ENCODE data around the gene DTL.

DTL gene

GRCh38 chr1:212132025-212132424 lies 96.5 kb downstream of the DTL start:
- Histone ChIP-seq H3K4me3 (ENCODE audit: control insufficient read depth in 1 of 7, extremely low read depth in 1 of 7, insufficient read depth in 4 of 7, low read depth in 2 of 7, low read length in 6 of 7) (no peak overlapping the region), H3K36me3 (ENCODE audit: control insufficient read depth in 4 of 4, insufficient read depth in 4 of 4, low read length in 3 of 4) (peaks cover 0 to 5% (median 2%) of the 10 kb centered on the region in 4 experiments), H3K4me1 (ENCODE audit: control extremely low read depth in 1 of 4, control insufficient read depth in 4 of 4, insufficient read depth in 4 of 4, low read length in 3 of 4) (no peaks in the 10 kb centered on the region), H3K27me3 (replicated peaks in 2 of 5; ENCODE audit: control insufficient read depth in 4 of 5, insufficient read depth in 5 of 5, low read length in 4 of 5) (no peaks in the 10 kb centered on the region), H3K9me3 (ENCODE audit: control extremely low read depth in 1 of 5, control insufficient read depth in 4 of 5, insufficient read depth in 2 of 5, low read depth in 1 of 5, low read length in 4 of 5) (peaks cover 0 to 7% (median 2%) of the 10 kb centered on the region in 5 experiments), H3K27ac (ENCODE audit: insufficient read depth in 1 of 2, low read depth in 1 of 2, low read length in 2 of 2, poor library complexity in 1 of 2, severe bottlenecking in 2 of 2) (no peak overlapping the region)
- WGBS (ENCODE audit: insufficient coverage) = no CpG with 5 or more reads among the region's 1 CpG
- CTCF ChIA-PET = interaction anchor here (0.6 to 1.9 kb wide), 5 partner anchors 9 to 182 kb away, joined by 3 to 5 read pairs (median 3); no protein-coding TSS in a partner anchor
- peak in 1 of 3 donors; percentile 10 for DNase-seq
- POLR2A ChIA-PET = no interaction called here

- H3K9me3 ChIP-seq (ENCODE audit: control extremely low read depth in 1 of 5, control insufficient read depth in 4 of 5, insufficient read depth in 2 of 5, low read depth in 1 of 5, low read length in 4 of 5) = peaks cover 0 to 7% (median 2%) of the 10 kb centered on the region in 5 experiments
- 100% methylated on average over 2 of the region's 2 CpGs for WGBS (ENCODE audit: insufficient coverage)
- H3K4me3 ChIP-seq (ENCODE audit: control insufficient read depth in 1 of 7, extremely low read depth in 1 of 7, insufficient read depth in 4 of 7, low read depth in 2 of 7, low read length in 6 of 7) = no peak overlapping the region
- DNase-seq = no peak
- ChIA-PET CTCF (interaction anchor here (0.7 kb wide), 1 partner anchor 15 kb away, joined by 5 read pairs; no protein-coding TSS in a partner anchor), POLR2A (no interaction called here)
- H3K4me1 ChIP-seq (ENCODE audit: control extremely low read depth in 1 of 4, control insufficient read depth in 4 of 4, insufficient read depth in 4 of 4, low read length in 3 of 4) = no peaks in the 10 kb centered on the region
- H3K27me3 ChIP-seq (replicated peaks in 2 of 5; ENCODE audit: control insufficient read depth in 4 of 5, insufficient read depth in 5 of 5, low read length in 4 of 5) = no peaks in the 10 kb centered on the region
- peaks cover 0 to 5% (median 2%) of the 10 kb centered on the region in 4 experiments for H3K36me3 ChIP-seq (ENCODE audit: control insufficient read depth in 4 of 4, insufficient read depth in 4 of 4, low read length in 3 of 4)
- H3K27ac ChIP-seq (ENCODE audit: insufficient read depth in 1 of 2, low read depth in 1 of 2, low read length in 2 of 2, poor library complexity in 1 of 2, severe bottlenecking in 2 of 2) = no peak overlapping the region
Observed at GRCh38 chr1:212133319-212133718, 97.8 kb downstream of the DTL start.

GRCh38 chr1:212135166-212135565 lies 99.6 kb downstream of the DTL start:
- DNase-seq = no peak
- Histone ChIP-seq H3K9me3 (ENCODE audit: control extremely low read depth in 1 of 5, control insufficient read depth in 4 of 5, insufficient read depth in 2 of 5, low read depth in 1 of 5, low read length in 4 of 5) (peaks cover 0 to 7% (median 2%) of the 10 kb centered on the region in 5 experiments), H3K36me3 (ENCODE audit: control insufficient read depth in 4 of 4, insufficient read depth in 4 of 4, low read length in 3 of 4) (peaks cover 0 to 2% (median under 1%) of the 10 kb centered on the region in 4 experiments), H3K4me1 (ENCODE audit: control extremely low read depth in 1 of 4, control insufficient read depth in 4 of 4, insufficient read depth in 4 of 4, low read length in 3 of 4) (no peaks in the 10 kb centered on the region), H3K27me3 (replicated peaks in 2 of 5; ENCODE audit: control insufficient read depth in 4 of 5, insufficient read depth in 5 of 5, low read length in 4 of 5) (no peaks in the 10 kb centered on the region), H3K27ac (ENCODE audit: insufficient read depth in 1 of 2, low read depth in 1 of 2, low read length in 2 of 2, poor library complexity in 1 of 2, severe bottlenecking in 2 of 2) (no peak overlapping the region), H3K4me3 (ENCODE audit: control insufficient read depth in 1 of 7, extremely low read depth in 1 of 7, insufficient read depth in 4 of 7, low read depth in 2 of 7, low read length in 6 of 7) (no peak overlapping the region)
- no CpG with 5 or more reads among the region's 2 CpGs for WGBS (ENCODE audit: insufficient coverage)
- CTCF ChIA-PET = no interaction called here
- POLR2A ChIA-PET = no interaction called here

- Histone ChIP-seq H3K9me3 (ENCODE audit: control extremely low read depth in 1 of 5, control insufficient read depth in 4 of 5, insufficient read depth in 2 of 5, low read depth in 1 of 5, low read length in 4 of 5) (peaks cover 0 to 7% (median 2%) of the 10 kb centered on the region in 5 experiments), H3K4me3 (ENCODE audit: control insufficient read depth in 1 of 7, extremely low read depth in 1 of 7, insufficient read depth in 4 of 7, low read depth in 2 of 7, low read length in 6 of 7) (no peak overlapping the region), H3K27me3 (replicated peaks in 2 of 5; ENCODE audit: control insufficient read depth in 4 of 5, insufficient read depth in 5 of 5, low read length in 4 of 5) (no peaks in the 10 kb centered on the region), H3K36me3 (ENCODE audit: control insufficient read depth in 4 of 4, insufficient read depth in 4 of 4, low read length in 3 of 4) (peaks cover 0 to 2% (median 0%) of the 10 kb centered on the region in 4 experiments), H3K4me1 (ENCODE audit: control extremely low read depth in 1 of 4, control insufficient read depth in 4 of 4, insufficient read depth in 4 of 4, low read length in 3 of 4) (no peaks in the 10 kb centered on the region), H3K27ac (ENCODE audit: insufficient read depth in 1 of 2, low read depth in 1 of 2, low read length in 2 of 2, poor library complexity in 1 of 2, severe bottlenecking in 2 of 2) (no peak overlapping the region)
- WGBS (ENCODE audit: insufficient coverage) = 100% methylated on average over 1 of the region's 1 CpG
- no peak for DNase-seq
- ChIA-PET POLR2A (interaction anchor here (0.7 kb wide), 1 partner anchor 10 kb away, joined by 4 read pairs; no protein-coding TSS in a partner anchor), CTCF (no interaction called here)
Observed at GRCh38 chr1:212137854-212138253, 102.3 kb downstream of the DTL start.

GRCh38 chr1:212138457-212138856 lies 102.9 kb downstream of the DTL start:
- no peaks in the 10 kb centered on the region for H3K4me1 ChIP-seq (ENCODE audit: control extremely low read depth in 1 of 4, control insufficient read depth in 4 of 4, insufficient read depth in 4 of 4, low read length in 3 of 4)
- peaks cover 0 to 2% (median 0%) of the 10 kb centered on the region in 4 experiments for H3K36me3 ChIP-seq (ENCODE audit: control insufficient read depth in 4 of 4, insufficient read depth in 4 of 4, low read length in 3 of 4)
- CTCF ChIA-PET = no interaction called here
- H3K27me3 ChIP-seq (replicated peaks in 2 of 5; ENCODE audit: control insufficient read depth in 4 of 5, insufficient read depth in 5 of 5, low read length in 4 of 5) = no peaks in the 10 kb centered on the region
- POLR2A ChIA-PET = no interaction called here
- H3K9me3 ChIP-seq (ENCODE audit: control extremely low read depth in 1 of 5, control insufficient read depth in 4 of 5, insufficient read depth in 2 of 5, low read depth in 1 of 5, low read length in 4 of 5) = peaks cover 0 to 7% (median 2%) of the 10 kb centered on the region in 5 experiments
- DNase-seq = no peak
- H3K27ac ChIP-seq (ENCODE audit: insufficient read depth in 1 of 2, low read depth in 1 of 2, low read length in 2 of 2, poor library complexity in 1 of 2, severe bottlenecking in 2 of 2) = no peak overlapping the region
- H3K4me3 ChIP-seq (ENCODE audit: control insufficient read depth in 1 of 7, extremely low read depth in 1 of 7, insufficient read depth in 4 of 7, low read depth in 2 of 7, low read length in 6 of 7) = no peak overlapping the region
- 100% methylated on average over 2 of the region's 5 CpGs for WGBS (ENCODE audit: insufficient coverage)

- no peaks in the 10 kb centered on the region for H3K27me3 ChIP-seq (replicated peaks in 2 of 5; ENCODE audit: control insufficient read depth in 4 of 5, insufficient read depth in 5 of 5, low read length in 4 of 5)
- ChIA-PET POLR2A (no interaction called here), CTCF (no interaction called here)
- H3K36me3 ChIP-seq (ENCODE audit: control insufficient read depth in 4 of 4, insufficient read depth in 4 of 4, low read length in 3 of 4) = peaks cover 0 to under 1% (median 0%) of the 10 kb centered on the region in 4 experiments
- no peak overlapping the region for H3K4me3 ChIP-seq (ENCODE audit: control insufficient read depth in 1 of 7, extremely low read depth in 1 of 7, insufficient read depth in 4 of 7, low read depth in 2 of 7, low read length in 6 of 7)
- H3K4me1 ChIP-seq (ENCODE audit: control extremely low read depth in 1 of 4, control insufficient read depth in 4 of 4, insufficient read depth in 4 of 4, low read length in 3 of 4) = peaks cover 0 to 2% (median 0%) of the 10 kb centered on the region in 4 experiments
- H3K27ac ChIP-seq (ENCODE audit: insufficient read depth in 1 of 2, low read depth in 1 of 2, low read length in 2 of 2, poor library complexity in 1 of 2, severe bottlenecking in 2 of 2) = no peak overlapping the region
- H3K9me3 ChIP-seq (ENCODE audit: control extremely low read depth in 1 of 5, control insufficient read depth in 4 of 5, insufficient read depth in 2 of 5, low read depth in 1 of 5, low read length in 4 of 5) = peaks cover 0 to 6% (median 1%) of the 10 kb centered on the region in 5 experiments
- DNase-seq = no peak
- WGBS (ENCODE audit: insufficient coverage) = 100% methylated on average over 3 of the region's 3 CpGs
Observed at GRCh38 chr1:212139526-212140135, 104.1 kb downstream of the DTL start.

GRCh38 chr1:212141404-212141803 lies 105.9 kb downstream of the DTL start:
- CTCF ChIA-PET = interaction anchor here (0.7 to 1.7 kb wide), 3 partner anchors 10 to 34 kb away, joined by 3 to 4 read pairs (median 3); no protein-coding TSS in a partner anchor
- no peaks in the 10 kb centered on the region for H3K36me3 ChIP-seq (ENCODE audit: control insufficient read depth in 4 of 4, insufficient read depth in 4 of 4, low read length in 3 of 4)

More at GRCh38 chr1:212141404-212141803, 105.9 kb downstream of the DTL start:
- POLR2A ChIA-PET = no interaction called here
- Histone ChIP-seq H3K9me3 (ENCODE audit: control extremely low read depth in 1 of 5, control insufficient read depth in 4 of 5, insufficient read depth in 2 of 5, low read depth in 1 of 5, low read length in 4 of 5) (no peaks in the 10 kb centered on the region), H3K27ac (ENCODE audit: insufficient read depth in 1 of 2, low read depth in 1 of 2, low read length in 2 of 2, poor library complexity in 1 of 2, severe bottlenecking in 2 of 2) (no peak overlapping the region), H3K27me3 (replicated peaks in 2 of 5; ENCODE audit: control insufficient read depth in 4 of 5, insufficient read depth in 5 of 5, low read length in 4 of 5) (no peaks in the 10 kb centered on the region), H3K4me3 (ENCODE audit: control insufficient read depth in 1 of 7, extremely low read depth in 1 of 7, insufficient read depth in 4 of 7, low read depth in 2 of 7, low read length in 6 of 7) (no peak overlapping the region), H3K4me1 (ENCODE audit: control extremely low read depth in 1 of 4, control insufficient read depth in 4 of 4, insufficient read depth in 4 of 4, low read length in 3 of 4) (peaks cover 0 to 2% (median 0%) of the 10 kb centered on the region in 4 experiments)
- WGBS (ENCODE audit: insufficient coverage) = 98% methylated on average over 4 of the region's 4 CpGs
- no peak for DNase-seq

Data from common myeloid progenitor, CD34-positive (primary cell).